Glomerular endothelial cell (primary cell): Measurements from ENCODE around the gene SOX8. TPM values are rescaled to one million over a fixed set of nuclear protein-coding genes. Genes with fewer than 3 reads are reported as not detected.

Source experiments
- DNase-seq: peaks from one replicate; pipeline ENCODE4 v3.0.0-alpha.2; 2011; ENCODE audit warnings: low read depth, low spot score; ENCODE audit errors: extremely low read depth
- total RNA-seq: library from RNA; depleted of rRNA; stranded (reverse); fragments of >200 nt; gene quantifications from 2 replicates; pipeline ENCODE4 v1.2.3, GENCODE V29; 2015

SOX8 gene
- total RNA-seq, 1 donor from 2014 or later = 0.06 TPM

GRCh38 chr16:985646-986400, 4.3 kb downstream of the SOX8 start:
- no peak for DNase-seq

GRCh38 chr16:986411-986810, 4.8 kb downstream of the SOX8 start:
- DNase-seq = no peak

GRCh38 chr16:986925-987582, 5.5 kb downstream of the SOX8 start:
- no peak for DNase-seq

GRCh38 chr16:987906-988305, 6.3 kb downstream of the SOX8 start:
- no peak for DNase-seq

DNA sequence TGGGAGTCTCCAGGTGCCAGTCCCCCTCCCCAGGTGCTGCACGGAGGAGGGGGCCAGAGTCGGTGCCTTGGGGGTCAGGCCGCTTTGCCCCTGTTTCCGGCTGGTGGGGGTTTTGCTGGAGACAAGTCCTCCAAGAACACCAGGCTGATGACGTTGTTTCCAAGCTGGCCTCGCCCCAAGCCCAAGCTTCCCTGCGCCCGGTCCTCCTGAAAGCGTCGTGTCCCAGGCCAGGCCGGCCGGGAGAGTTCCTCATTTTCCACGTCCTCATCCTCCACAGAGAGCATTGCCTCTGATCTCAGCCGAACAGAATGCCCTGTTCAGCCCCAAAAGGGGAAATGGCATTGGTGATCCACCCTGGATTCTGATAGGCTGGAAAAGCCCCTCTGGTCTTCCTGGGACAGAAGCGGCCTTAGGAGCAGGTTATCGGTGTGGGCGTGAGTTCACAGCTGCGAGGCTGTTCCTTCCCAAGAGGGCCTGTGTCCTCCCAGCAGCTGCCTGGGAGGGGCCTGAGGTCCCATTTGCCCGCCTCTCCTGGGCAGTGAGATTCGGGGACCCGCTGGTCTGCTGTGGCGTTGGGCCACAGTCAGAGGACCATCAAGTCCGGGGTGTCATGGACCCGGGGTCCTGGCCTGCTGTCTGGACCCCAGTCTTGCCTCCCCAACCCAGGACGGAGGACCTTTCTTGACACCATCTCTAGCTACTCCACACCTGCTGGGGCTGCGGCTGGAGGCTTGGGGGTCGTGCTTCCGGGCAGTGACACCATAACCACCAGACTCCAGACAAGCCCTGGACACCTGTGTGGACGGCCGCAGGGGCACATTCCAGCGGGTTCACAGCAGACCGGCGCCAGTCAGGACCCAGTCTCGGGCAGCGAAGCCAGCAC, 7.1 kb downstream of the SOX8 start:
- DNase-seq = no peak

GRCh38 chr16:989354-989814, 7.8 kb downstream of the SOX8 start:
- DNase-seq = no peak

DNA sequence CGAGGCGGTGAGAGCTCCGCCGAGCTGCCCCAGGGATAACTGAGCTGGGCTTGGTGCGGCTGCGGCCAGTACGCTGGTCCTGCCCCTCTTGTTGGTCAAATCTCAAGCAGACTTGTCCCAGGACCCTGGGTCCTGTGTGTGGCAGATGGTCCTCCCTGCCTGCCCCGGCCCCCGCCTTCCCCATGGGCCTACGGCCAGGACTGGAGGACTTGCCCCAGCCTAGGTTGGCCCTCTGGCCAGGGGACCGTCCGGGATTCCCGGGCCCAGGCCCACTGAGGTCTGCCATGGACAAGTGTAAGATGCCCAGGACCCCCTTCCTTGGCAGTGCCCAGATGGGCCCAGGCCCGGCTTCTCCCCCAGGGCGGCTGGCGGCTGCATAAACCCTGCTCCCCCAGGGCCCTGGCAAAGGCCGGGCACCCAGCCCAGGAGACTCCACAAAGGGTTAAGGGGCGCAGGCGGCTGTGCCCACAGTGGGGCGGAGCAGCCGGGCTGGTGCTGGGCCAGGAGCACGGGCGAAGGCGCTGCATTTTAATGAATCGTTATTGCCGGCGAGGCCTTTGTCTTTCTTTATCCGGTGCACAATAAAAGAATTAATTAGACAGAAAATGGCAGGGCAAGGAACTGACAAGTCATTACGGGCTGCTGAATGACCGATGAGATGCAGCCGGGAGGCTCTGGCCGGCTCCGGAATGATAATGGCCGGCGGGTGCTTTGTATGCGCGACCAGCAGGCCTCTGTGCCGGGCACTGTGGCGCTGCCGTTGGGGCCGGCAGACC, 9.1 kb downstream of the SOX8 start:
- no peak for DNase-seq

- no peak for DNase-seq
Measured at GRCh38 chr16:991345-991744, 9.8 kb downstream of the SOX8 start.

GRCh38 chr16:991773-992172, 10.2 kb downstream of the SOX8 start:
- no peak for DNase-seq

DNA sequence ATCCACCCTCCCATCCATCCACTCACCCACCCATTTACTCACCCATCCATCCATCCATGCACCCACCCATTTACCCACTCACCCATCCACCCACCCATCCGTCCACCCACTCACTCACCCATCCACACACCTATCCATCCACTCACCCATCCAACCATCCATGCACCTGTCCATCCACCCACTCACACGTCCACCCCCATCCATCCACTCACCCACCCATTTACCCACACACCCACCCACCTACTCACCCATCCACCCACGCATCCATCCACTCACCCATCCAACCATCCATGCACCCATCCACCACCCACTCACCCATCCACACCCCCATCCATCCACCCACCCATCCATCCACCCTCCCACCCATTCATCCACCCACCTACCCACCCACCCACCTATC, 12.2 kb downstream of the SOX8 start:
- no peak for DNase-seq

DNA sequence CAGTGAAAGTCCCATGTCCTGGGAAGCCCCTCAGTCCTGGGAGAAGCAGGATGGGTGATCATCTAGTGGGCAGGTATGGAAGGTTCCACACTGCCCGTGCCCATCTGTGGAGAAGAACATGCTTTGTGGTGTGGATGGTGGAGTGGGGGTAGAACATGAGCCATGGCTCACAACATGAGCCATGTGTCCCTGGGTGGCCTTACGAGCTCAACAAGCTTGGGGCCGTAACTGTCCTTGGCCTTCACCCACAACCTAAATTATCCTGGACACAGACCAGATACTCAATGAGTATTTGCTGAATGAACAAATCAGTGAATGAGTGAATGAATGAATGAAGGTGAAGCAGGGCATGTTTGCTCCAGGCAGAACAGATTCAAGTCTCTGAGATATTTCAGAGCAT, 13.5 kb downstream of the SOX8 start:
- DNase-seq = no peak

DNA sequence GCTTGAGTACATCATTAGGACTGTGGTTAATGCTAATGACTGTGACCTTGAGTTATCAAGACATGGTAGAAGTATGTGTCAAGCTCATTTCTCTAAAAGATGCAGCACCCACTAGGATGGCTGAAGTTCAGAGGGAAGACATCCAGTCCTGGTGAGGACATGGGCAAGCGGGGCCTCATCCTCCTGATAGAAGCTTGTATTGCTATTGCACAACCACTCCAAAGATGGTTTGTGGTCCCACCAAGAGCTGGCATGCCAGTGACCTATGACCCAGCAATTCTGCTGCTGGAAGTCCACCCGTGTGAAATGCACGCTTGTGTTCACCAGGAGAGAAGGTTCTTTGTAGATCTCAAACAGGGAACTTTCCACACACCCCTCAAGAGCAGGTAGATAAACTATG, 14.2 kb downstream of the SOX8 start:
- DNase-seq = no peak

- DNase-seq = no peak
Measured at GRCh38 chr16:996681-997080, 15.1 kb downstream of the SOX8 start.

DNA sequence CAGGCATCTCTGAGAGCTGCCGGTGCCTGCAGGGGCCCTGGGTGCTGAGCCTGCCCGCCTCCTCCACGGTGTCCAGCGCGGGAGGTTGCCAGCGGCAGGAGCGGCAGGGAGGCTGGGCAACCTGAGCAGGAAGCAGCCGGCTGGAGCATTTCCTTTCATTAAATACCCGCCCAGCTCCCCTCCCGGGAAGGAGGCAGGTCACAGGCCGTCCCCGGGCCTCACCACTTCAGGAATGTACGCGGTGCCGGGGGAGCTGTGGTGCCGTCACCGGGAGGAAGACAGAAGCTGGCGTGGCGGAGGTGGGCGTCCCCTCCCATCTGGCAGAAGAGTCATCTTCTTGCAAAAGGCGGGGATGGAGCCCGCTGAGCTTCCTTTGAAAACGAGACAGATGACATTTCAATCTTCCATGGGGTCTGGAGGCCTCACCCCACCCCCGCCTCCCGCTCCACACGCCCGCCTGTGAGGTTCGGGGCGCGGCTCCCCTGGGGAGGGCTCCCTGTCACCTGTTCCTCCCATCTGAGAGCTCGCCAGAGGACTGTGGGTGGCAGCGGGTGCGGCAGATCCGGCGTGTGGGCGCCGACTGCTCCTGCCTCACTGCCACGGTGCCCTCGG, 16.0 kb downstream of the SOX8 start:
- no peak for DNase-seq

DNA sequence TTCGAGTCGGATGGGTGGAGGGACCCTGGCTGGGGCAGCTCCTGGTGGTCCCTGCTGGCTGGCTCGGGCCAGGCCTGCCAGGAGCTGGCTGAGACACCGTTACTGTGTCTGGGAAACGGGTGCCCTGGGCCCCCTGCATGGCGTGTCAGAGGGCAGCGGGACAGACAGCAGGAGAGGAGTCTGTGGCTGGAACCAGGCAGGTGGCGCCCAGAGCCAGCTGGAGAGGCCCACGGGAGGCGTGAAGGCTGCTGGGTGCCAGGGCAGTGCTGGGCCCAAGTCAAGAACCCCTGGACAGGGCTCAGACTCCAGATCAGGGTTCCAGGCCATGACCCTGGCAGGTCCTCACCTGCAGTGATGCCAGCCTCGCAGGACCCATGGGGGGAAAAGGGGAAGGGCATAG, 16.6 kb downstream of the SOX8 start:
- DNase-seq = no peak

- no peak for DNase-seq
Measured at GRCh38 chr16:998615-999014, 17.0 kb downstream of the SOX8 start.

DNA sequence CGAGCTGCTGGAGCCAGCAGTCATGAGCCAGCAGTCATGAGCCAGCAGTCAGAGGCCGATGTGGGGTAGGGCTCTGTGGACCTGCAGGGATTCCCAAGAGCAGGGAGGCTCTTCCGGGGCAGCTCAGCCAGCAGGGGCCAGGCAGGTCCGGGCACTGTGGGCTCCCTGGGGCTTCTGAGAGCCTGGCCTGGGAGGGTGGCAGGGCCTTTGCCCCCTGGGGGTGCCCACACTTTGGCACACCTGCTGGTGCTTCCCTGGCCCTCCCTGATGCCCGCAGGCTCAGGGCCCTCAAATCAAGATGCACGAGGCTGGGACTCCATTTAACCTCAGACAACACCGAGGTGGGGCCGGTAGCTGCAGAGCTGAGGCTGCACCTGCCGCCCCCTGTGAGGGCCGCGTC, 18.1 kb downstream of the SOX8 start:
- no peak for DNase-seq

DNA sequence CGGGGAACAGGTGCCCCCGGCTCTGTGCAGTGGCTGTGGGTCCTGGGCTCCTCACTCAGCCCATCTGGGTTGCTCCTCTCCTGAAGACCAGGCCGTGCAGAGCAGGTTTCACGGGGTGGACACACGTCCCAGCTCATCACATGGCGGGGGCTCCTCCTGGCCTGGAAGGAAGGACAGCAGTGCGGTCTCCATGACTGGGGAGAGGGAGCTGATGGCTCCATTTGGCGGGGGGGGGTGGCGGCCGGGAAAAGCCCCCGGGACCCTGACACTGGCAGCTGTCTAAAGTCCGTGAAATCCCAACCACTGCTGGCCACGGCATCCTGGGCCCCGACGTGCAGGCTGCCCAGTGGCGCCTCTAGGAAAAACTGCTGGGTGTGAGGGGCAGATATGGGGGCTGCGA, 19.0 kb downstream of the SOX8 start:
- DNase-seq = no peak

GRCh38 chr16:1001096-1001495, 19.5 kb downstream of the SOX8 start:
- DNase-seq = no peak
